Measurements from ENCODE around the gene CCNC.
"Not testable (repeated sequence)": the region's sequence is repeated elsewhere in the genome, so short reads cannot be mapped to it uniquely, and the experiment has no call there.

CCNC gene

GRCh38 chr6:99603421-99604165 is 35.1 kb upstream of the CCNC start:
- H3K4me1 ChIP-seq (ENCODE audit: insufficient read depth, low read length, poor library complexity, severe bottlenecking), result no peaks in the 10 kb centered on the region
- no peak overlapping the region for H3K4me2 ChIP-seq (ENCODE audit: low read depth, low read length, poor library complexity, severe bottlenecking)
- H3F3A ChIP-seq (ENCODE audit: low read depth), result no peaks in the 10 kb centered on the region
- no peak for TF ChIP-seq EZH2phosphoT487 (IDR thresholded peaks at IDR 0.05; ENCODE audit: borderline replicate concordance)
- no peak for TF ChIP-seq CTCF (conservative IDR thresholded peaks at IDR 0.05; ENCODE audit: low read length)
- H3K27me3 ChIP-seq (ENCODE audit: insufficient read depth, low read length, poor library complexity, severe bottlenecking), result no peaks in the 10 kb centered on the region
- H3K9me2 ChIP-seq (replicated peaks; ENCODE audit: low read depth, low read length), result no peaks in the 10 kb centered on the region
- no peaks in the 10 kb centered on the region for H3K79me2 ChIP-seq (ENCODE audit: insufficient read depth, low read length)
- no peaks in the 10 kb centered on the region for H3K9me3 ChIP-seq (ENCODE audit: insufficient read depth, low read depth, low read length)
- no peak overlapping the region for H3K9ac ChIP-seq (ENCODE audit: low read depth, low read length, poor library complexity, severe bottlenecking)
- H2AFZ ChIP-seq (ENCODE audit: low read length), result no peak overlapping the region
- no peaks in the 10 kb centered on the region for H3K36me3 ChIP-seq (ENCODE audit: insufficient read depth, low read length)
- no peak overlapping the region for H3K4me3 ChIP-seq (ENCODE audit: low read length, poor library complexity, severe bottlenecking)
- H4K20me1 ChIP-seq (ENCODE audit: insufficient read depth, low read length, poor library complexity, severe bottlenecking), result no peaks in the 10 kb centered on the region

GRCh38 chr6:99602520-99603420 is 34.3 kb upstream of the CCNC start:
- no peak overlapping the region for H3K4me3 ChIP-seq (ENCODE audit: low read length, poor library complexity, severe bottlenecking)
- no peaks in the 10 kb centered on the region for H3F3A ChIP-seq (ENCODE audit: low read depth)
- no peak overlapping the region for H3K4me2 ChIP-seq (ENCODE audit: low read depth, low read length, poor library complexity, severe bottlenecking)

GRCh38 chr6:99594696-99595095 is 26.2 kb upstream of the CCNC start:
- H3K9me3 ChIP-seq (ENCODE audit: insufficient read depth, low read depth, low read length); H3K79me2 ChIP-seq (ENCODE audit: insufficient read depth, low read length); H3K4me3 ChIP-seq (ENCODE audit: low read length, poor library complexity, severe bottlenecking); H2AFZ ChIP-seq (ENCODE audit: low read length); H3K4me2 ChIP-seq (ENCODE audit: low read depth, low read length, poor library complexity, severe bottlenecking); H4K20me1 ChIP-seq (ENCODE audit: insufficient read depth, low read length, poor library complexity, severe bottlenecking); H3K9ac ChIP-seq (ENCODE audit: low read depth, low read length, poor library complexity, severe bottlenecking); H3K36me3 ChIP-seq (ENCODE audit: insufficient read depth, low read length); H3K27me3 ChIP-seq (ENCODE audit: insufficient read depth, low read length, poor library complexity, severe bottlenecking); H3F3A ChIP-seq (ENCODE audit: low read depth); H3K9me2 ChIP-seq (replicated peaks; ENCODE audit: low read depth, low read length); H3K4me1 ChIP-seq (ENCODE audit: insufficient read depth, low read length, poor library complexity, severe bottlenecking): not testable (repeated sequence)

More at GRCh38 chr6:99602520-99603420, 34.3 kb upstream of the CCNC start:
- no peaks in the 10 kb centered on the region for H3K9me3 ChIP-seq (ENCODE audit: insufficient read depth, low read depth, low read length)
- TF ChIP-seq CTCF (conservative IDR thresholded peaks at IDR 0.05; ENCODE audit: low read length) (no peak), EZH2phosphoT487 (IDR thresholded peaks at IDR 0.05; ENCODE audit: borderline replicate concordance) (no peak)
- no peaks in the 10 kb centered on the region for H3K79me2 ChIP-seq (ENCODE audit: insufficient read depth, low read length)
- H3K4me1 ChIP-seq (ENCODE audit: insufficient read depth, low read length, poor library complexity, severe bottlenecking), result no peaks in the 10 kb centered on the region
- no peaks in the 10 kb centered on the region for H3K9me2 ChIP-seq (replicated peaks; ENCODE audit: low read depth, low read length)
- no peak overlapping the region for H3K9ac ChIP-seq (ENCODE audit: low read depth, low read length, poor library complexity, severe bottlenecking)
- no peaks in the 10 kb centered on the region for H3K36me3 ChIP-seq (ENCODE audit: insufficient read depth, low read length)
- H2AFZ ChIP-seq (ENCODE audit: low read length), result no peak overlapping the region
- no peaks in the 10 kb centered on the region for H3K27me3 ChIP-seq (ENCODE audit: insufficient read depth, low read length, poor library complexity, severe bottlenecking)
- H4K20me1 ChIP-seq (ENCODE audit: insufficient read depth, low read length, poor library complexity, severe bottlenecking), result no peaks in the 10 kb centered on the region

All from Loucy (cell line).